K562 (cell line): ENCODE measurements around the gene ADPGK. TPM values are rescaled to one million over a fixed set of nuclear protein-coding genes. Genes with fewer than 3 reads are reported as not detected.

Experiments used
- KAT8 ChIP-seq: fragments of 450-650 bp; IDR thresholded peaks from 2 replicates; pipeline ENCODE4 v1.6.1; 2016; ENCODE audit warnings: low read depth, mild to moderate bottlenecking
- PRMT5 ChIP-seq: sonication (generic); formaldehyde crosslinking; IDR thresholded peaks from 2 replicates; pipeline ENCODE4 v1.5.0; 2020; ENCODE audit warnings: missing genetic modification reagents
- RBBP5 ChIP-seq: fragments of 200-600 bp; sonication (generic); IDR thresholded peaks from 2 replicates; pipeline ENCODE4 v1.6.1; 2012; ENCODE audit warnings: borderline replicate concordance, mild to moderate bottlenecking, low read length, control low read depth, inconsistent platforms; ENCODE audit not compliant: insufficient read depth, poor library complexity, severe bottlenecking
- SIX5 ChIP-seq, 2 experiments: IDR thresholded peaks; 2 replicates each; pipeline ENCODE4 v1.6.1; 2011; ENCODE audit warnings: low read length in 2 of 2, borderline replicate concordance in 1 of 2, low read depth in 1 of 2, mild to moderate bottlenecking in 1 of 2, moderate library complexity in 1 of 2; ENCODE audit not compliant: insufficient read depth in 1 of 2
- SMARCE1 ChIP-seq: fragments of 450-650 bp; IDR thresholded peaks from 2 replicates; pipeline ENCODE4 v1.7.1; 2016; ENCODE audit warnings: mild to moderate bottlenecking
- ZNF212 ChIP-seq: fragments of 450-650 bp; formaldehyde crosslinking; IDR thresholded peaks from 2 replicates; pipeline ENCODE4 v1.4.0; 2020; ENCODE audit warnings: mild to moderate bottlenecking
- ZNF324 ChIP-seq: fragments of 250-450 bp; sonication (Bioruptor Pico); IDR thresholded peaks from 2 replicates; pipeline ENCODE4 v1.4.0; 2020; ENCODE audit warnings: mild to moderate bottlenecking
- ZSCAN32 ChIP-seq: fragments of 450-650 bp; formaldehyde crosslinking; IDR thresholded peaks from 2 replicates; pipeline ENCODE4 v1.4.0; 2020; ENCODE audit warnings: mild to moderate bottlenecking, moderate library complexity
- polyA plus RNA-seq, 8 experiments: library from polyadenylated mRNA; depleted of rRNA in 4 of 8; stranded (reverse) in 5 of 8; unstranded in 3 of 8; fragments of >200 nt; fragmentation: Nextera tagmentation in 2 of 8; fragmentation: Illumina TruSeq in 1 of 8; extraction: Ambion mirVana in 2 of 8; extraction: Trizol in 1 of 8; gene quantifications; 2 replicates each; pipeline versions ENCODE4 v1.2.1 to v1.2.3, GENCODE V29; 2011 to 2014; ENCODE audit warnings: inconsistent platforms in 1 of 8, missing spikeins in 1 of 8
- total RNA-seq, 7 experiments: library from RNA; depleted of rRNA in 6 of 7; stranded (reverse); fragments of >200 nt in 6 of 7; fragmentation: Illumina TruSeq in 2 of 7; extraction: Trizol in 2 of 7; gene quantifications; 2 replicates each; pipeline versions ENCODE4 v1.2.1 to v1.2.3, GENCODE V29; 2011 to 2021; ENCODE audit warnings: low replicate concordance in 1 of 7
- TF ChIP-seq, protein P1 (sequence below): fragments of 250-450 bp; sonication (Bioruptor Pico); IDR thresholded peaks from 2 replicates; pipeline ENCODE4 v1.5.0; 2021; ENCODE audit warnings: mild to moderate bottlenecking, borderline replicate concordance
- TF ChIP-seq, protein P2 (sequence below): fragments of 250-450 bp; sonication (Bioruptor Pico); IDR thresholded peaks from 2 replicates; pipeline ENCODE4 v1.5.0; 2020; ENCODE audit warnings: mild to moderate bottlenecking
- TF ChIP-seq, protein P3 (sequence below): fragments of 250-450 bp; sonication (Bioruptor Pico); IDR thresholded peaks from 2 replicates; pipeline ENCODE4 v1.8.0; 2022; ENCODE audit warnings: inconsistent platforms, mild to moderate bottlenecking, moderate library complexity, borderline replicate concordance
- TF ChIP-seq, protein P4 (sequence below): fragments of 450-650 bp; IDR thresholded peaks from one replicate; pipeline ENCODE4 v1.6.1; 2018; ENCODE audit warnings: mild to moderate bottlenecking, moderate library complexity; ENCODE audit not compliant: partially characterized antibody
- TF ChIP-seq, protein P5 (sequence below): fragments of 250-450 bp; sonication (Bioruptor Pico); IDR thresholded peaks from 2 replicates; pipeline ENCODE4 v1.5.0; 2020; ENCODE audit warnings: mild to moderate bottlenecking, borderline replicate concordance
- TF ChIP-seq, protein P6 (sequence below): IDR thresholded peaks from 2 replicates; pipeline ENCODE4 v1.6.1; 2016; ENCODE audit warnings: missing genetic modification characterization, missing compliant biosample characterization
- TF ChIP-seq, protein P7 (sequence below), 2 experiments: fragments of 450-650 bp in 1 of 2; sonication (generic) in 1 of 2; formaldehyde crosslinking; conservative IDR thresholded peaks; 2 replicates each; pipeline versions ENCODE4 v1.4.0 to v1.8.1; 2020 to 2022; ENCODE audit warnings: mild to moderate bottlenecking in 1 of 2, missing genetic modification reagents in 1 of 2

ADPGK gene
- total and polyA plus RNA-seq, 9 of the 15 experiments (the other 6 are each of a cell fraction or from before 2014, with no cell fraction given) = 13.4 to 97.4 (median 48.5) TPM

DNA sequence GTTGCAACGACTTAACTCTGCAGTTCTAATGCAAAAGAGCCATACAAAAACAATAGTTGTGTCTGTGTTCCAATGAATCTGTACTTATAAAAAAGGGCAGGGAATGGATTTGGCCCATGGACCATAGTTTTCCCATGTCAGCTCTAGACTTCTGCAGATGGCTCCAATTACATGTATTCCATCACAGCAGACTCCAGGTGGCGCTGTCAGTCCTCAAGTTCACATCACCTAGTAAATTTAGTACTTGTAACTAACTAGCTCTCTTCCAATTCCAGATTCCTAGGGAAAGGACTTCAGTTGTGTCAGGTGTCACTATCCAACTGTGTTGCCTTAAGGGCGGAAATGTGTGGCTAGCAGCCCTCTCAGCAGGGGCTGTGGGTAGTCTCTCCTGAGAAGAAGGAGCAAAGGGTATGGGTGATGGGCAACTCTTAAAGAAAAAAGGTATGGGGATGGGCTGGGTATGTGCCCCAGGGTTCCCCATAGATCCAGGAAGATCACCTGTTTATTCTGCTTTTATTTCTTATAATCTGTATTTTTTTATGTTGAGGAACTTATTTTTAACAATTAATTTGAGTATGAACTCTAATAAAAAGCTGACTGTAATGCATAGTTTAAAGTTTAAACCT lies 61.4 kb downstream of the ADPGK start (continued):
- TF ChIP-seq, protein P1, sequence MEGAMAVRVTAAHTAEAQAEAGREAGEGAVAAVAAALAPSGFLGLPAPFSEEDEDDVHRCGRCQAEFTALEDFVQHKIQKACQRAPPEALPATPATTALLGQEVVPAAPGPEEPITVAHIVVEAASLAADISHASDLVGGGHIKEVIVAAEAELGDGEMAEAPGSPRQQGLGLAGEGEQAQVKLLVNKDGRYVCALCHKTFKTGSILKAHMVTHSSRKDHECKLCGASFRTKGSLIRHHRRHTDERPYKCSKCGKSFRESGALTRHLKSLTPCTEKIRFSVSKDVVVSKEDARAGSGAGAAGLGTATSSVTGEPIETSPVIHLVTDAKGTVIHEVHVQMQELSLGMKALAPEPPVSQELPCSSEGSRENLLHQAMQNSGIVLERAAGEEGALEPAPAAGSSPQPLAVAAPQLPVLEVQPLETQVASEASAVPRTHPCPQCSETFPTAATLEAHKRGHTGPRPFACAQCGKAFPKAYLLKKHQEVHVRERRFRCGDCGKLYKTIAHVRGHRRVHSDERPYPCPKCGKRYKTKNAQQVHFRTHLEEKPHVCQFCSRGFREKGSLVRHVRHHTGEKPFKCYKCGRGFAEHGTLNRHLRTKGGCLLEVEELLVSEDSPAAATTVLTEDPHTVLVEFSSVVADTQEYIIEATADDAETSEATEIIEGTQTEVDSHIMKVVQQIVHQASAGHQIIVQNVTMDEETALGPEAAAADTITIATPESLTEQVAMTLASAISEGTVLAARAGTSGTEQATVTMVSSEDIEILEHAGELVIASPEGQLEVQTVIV (CRISPR knock-in tag) = no peak
- TF ChIP-seq, protein P2, sequence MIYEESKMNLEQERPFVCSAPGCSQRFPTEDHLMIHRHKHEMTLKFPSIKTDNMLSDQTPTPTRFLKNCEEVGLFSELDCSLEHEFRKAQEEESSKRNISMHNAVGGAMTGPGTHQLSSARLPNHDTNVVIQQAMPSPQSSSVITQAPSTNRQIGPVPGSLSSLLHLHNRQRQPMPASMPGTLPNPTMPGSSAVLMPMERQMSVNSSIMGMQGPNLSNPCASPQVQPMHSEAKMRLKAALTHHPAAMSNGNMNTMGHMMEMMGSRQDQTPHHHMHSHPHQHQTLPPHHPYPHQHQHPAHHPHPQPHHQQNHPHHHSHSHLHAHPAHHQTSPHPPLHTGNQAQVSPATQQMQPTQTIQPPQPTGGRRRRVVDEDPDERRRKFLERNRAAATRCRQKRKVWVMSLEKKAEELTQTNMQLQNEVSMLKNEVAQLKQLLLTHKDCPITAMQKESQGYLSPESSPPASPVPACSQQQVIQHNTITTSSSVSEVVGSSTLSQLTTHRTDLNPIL (CRISPR knock-in tag) = no peak
- TF ChIP-seq ZNF324 (CRISPR knock-in tag) (no peak), RBBP5 (no peak), ZSCAN32 (CRISPR knock-in tag) (no peak), SMARCE1 (no peak), PRMT5 (CRISPR knock-in tag) (no peak), SIX5 (IDR thresholded peaks at IDR 0.05; ENCODE audit: borderline replicate concordance in 1 of 2, insufficient read depth in 1 of 2, low read depth in 1 of 2, low read length in 2 of 2) (no peak), ZNF212 (CRISPR knock-in tag) (no peak), KAT8 (no peak)
- TF ChIP-seq, protein P3, sequence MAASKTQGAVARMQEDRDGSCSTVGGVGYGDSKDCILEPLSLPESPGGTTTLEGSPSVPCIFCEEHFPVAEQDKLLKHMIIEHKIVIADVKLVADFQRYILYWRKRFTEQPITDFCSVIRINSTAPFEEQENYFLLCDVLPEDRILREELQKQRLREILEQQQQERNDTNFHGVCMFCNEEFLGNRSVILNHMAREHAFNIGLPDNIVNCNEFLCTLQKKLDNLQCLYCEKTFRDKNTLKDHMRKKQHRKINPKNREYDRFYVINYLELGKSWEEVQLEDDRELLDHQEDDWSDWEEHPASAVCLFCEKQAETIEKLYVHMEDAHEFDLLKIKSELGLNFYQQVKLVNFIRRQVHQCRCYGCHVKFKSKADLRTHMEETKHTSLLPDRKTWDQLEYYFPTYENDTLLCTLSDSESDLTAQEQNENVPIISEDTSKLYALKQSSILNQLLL (CRISPR knock-in tag) = no peak
- TF ChIP-seq, protein P4, sequence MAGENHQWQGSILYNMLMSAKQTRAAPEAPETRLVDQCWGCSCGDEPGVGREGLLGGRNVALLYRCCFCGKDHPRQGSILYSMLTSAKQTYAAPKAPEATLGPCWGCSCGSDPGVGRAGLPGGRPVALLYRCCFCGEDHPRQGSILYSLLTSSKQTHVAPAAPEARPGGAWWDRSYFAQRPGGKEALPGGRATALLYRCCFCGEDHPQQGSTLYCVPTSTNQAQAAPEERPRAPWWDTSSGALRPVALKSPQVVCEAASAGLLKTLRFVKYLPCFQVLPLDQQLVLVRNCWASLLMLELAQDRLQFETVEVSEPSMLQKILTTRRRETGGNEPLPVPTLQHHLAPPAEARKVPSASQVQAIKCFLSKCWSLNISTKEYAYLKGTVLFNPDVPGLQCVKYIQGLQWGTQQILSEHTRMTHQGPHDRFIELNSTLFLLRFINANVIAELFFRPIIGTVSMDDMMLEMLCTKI = no peak
- TF ChIP-seq, protein P5, sequence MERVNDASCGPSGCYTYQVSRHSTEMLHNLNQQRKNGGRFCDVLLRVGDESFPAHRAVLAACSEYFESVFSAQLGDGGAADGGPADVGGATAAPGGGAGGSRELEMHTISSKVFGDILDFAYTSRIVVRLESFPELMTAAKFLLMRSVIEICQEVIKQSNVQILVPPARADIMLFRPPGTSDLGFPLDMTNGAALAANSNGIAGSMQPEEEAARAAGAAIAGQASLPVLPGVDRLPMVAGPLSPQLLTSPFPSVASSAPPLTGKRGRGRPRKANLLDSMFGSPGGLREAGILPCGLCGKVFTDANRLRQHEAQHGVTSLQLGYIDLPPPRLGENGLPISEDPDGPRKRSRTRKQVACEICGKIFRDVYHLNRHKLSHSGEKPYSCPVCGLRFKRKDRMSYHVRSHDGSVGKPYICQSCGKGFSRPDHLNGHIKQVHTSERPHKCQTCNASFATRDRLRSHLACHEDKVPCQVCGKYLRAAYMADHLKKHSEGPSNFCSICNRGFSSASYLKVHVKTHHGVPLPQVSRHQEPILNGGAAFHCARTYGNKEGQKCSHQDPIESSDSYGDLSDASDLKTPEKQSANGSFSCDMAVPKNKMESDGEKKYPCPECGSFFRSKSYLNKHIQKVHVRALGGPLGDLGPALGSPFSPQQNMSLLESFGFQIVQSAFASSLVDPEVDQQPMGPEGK = no peak
- TF ChIP-seq, protein P6, sequence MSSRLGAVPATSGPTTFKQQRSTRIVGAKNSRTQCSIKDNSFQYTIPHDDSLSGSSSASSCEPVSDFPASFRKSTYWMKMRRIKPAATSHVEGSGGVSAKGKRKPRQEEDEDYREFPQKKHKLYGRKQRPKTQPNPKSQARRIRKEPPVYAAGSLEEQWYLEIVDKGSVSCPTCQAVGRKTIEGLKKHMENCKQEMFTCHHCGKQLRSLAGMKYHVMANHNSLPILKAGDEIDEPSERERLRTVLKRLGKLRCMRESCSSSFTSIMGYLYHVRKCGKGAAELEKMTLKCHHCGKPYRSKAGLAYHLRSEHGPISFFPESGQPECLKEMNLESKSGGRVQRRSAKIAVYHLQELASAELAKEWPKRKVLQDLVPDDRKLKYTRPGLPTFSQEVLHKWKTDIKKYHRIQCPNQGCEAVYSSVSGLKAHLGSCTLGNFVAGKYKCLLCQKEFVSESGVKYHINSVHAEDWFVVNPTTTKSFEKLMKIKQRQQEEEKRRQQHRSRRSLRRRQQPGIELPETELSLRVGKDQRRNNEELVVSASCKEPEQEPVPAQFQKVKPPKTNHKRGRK = no peak
- TF ChIP-seq, protein P7, sequence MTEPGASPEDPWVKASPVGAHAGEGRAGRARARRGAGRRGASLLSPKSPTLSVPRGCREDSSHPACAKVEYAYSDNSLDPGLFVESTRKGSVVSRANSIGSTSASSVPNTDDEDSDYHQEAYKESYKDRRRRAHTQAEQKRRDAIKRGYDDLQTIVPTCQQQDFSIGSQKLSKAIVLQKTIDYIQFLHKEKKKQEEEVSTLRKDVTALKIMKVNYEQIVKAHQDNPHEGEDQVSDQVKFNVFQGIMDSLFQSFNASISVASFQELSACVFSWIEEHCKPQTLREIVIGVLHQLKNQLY (CRISPR knock-in tag; conservative IDR thresholded peaks at IDR 0.05) = no peak
